A549 treated with DMSO at 1 μM for 4 hours (cell line): ENCODE measurements around the gene AKAP8. TPM values are rescaled to one million over a fixed set of nuclear protein-coding genes. Genes with fewer than 3 reads are reported as not detected.

ENCODE experiments used
- total RNA-seq: library from RNA; stranded (reverse); fragments of 200-300 nt; extraction: Qiagen RNA extraction; gene quantifications from 5 replicates; pipeline ENCODE4 v1.2.3, GENCODE V29; 2022; ENCODE audit warnings: low read depth

The AKAP8 gene
- total RNA-seq: 15.7 to 20.3 TPM (median 18.1 TPM) in 5 replicates

DNA sequence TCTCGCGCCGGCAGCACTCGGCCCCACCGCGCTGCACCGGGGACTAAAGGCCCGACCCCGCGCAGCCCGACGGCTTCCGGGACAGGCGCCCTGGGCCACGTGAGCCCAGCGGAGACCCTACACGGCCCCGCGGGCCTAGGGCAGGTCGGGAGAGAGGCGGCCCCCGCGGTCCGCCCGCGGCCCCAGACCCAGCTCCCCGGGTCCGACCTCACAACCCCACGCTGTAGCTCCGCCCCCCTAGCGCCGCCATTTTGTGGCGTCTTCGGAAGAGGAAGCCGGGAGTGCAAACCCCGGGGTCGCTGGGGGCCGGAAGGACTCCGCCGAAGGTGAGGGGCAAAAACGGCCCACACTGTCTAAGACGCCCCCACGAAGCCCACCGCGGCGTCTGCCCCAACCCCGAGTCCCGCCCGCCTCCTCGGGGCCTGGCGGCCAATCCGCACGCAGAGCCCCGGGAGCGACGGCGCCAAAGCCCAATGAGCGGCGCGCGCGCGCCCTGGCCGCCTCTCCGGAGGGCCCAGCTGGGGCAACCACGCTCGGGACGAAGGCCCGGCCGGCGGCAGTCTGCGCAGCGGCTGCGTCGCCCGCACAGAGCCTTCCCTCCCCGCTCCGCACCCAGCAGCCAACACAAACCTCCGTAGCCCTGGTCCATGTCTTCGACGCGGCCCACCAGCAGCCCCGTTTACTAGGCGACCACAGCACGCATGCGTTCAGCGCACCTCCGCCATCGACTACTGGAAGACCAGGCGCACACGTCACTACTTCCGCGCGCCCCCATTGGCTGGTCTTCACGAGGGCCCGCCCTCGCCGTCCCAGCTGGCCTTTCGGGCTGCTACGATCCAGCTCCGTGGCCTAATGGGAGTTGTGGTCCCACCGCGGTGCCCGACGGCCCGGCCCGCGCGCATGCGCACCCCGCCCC lies at the start of gene AKAP8:
TSS of gene AKAP8 (minus strand) at position 705 of the 916 bp plus-strand sequence. CDS start at position 649, 56 bp downstream.

DNA sequence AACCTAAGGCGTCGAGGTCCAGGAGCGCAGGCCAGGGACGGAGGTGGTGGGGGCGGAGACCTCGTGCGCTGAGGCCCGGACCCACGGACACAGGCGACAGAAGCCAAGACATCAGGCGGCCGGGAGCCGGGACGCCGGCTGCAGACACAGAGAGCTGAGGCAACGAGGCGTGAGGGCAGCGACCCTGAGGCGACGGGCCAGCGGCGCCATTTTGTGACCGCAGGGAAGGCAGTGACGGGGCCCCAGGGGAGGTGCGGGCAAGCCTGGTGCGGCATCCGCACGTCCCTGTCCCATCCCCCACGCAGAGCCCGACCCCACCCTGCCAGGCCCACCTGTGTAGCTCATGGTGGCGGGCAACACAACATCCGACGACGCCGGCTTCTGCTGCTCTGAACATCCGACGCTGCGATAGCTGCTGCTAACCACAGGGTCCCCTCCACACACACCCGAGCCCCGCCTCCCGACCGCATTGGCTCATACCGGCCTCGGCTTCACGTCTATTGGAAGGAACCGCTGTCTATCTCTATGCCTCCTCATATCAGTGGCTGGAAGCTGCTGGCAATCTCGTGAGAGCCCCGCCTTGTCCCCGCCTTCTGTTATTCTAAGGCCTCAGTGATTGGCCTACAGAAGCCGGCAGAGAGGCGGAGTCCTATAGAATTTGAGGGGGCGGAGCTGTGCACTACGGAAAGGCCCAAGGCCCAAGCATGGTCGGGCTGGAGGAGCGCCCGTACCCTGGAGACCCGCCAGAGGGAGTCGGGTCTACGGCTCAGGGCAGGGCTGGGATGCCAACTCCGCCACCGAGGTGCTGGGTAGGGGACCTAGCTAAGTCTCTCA lies 39.2 kb upstream of the AKAP8 start, which contains the start of gene AKAP8L:
TSS of gene AKAP8L (minus strand) at position 410 of the 834 bp plus-strand sequence. CDS start at position 345, 65 bp downstream.

DNA sequence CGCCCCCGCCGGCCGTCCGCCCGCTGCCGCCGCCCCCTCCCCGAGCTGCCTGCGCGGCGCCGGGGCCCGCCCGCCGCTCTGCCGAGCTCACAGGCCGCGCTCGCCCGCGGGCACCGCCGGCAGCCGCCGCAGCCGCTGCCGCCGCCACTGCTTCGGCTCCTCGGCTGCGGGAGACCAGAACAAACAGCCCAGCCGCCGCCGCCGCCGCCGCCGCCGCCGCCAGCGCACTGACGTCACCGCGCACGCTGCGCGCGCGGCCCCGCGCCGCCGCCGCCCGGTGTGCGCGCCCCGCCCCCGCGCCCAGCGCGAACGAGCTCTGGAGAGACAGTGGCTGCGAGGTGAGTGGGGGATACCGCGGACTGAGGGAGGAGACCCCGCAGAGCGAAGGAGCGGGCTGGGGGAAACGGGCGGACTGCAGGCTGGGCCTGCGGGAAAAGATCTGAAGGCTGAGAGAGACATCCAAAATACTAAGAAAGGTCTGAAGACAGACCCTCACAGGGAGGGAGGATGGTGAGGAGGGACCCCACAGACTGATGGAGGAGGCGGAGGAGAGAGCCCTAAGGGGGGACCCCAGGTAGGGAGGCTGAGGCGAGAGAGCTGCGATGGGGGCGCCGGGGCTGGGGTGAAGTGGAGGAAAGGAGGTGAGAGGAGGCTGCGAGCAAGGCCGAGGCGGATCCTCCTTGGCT lies 47.1 kb downstream of the AKAP8 start, which contains the start of gene BRD4:
TSS of gene BRD4 (minus strand) at position 229 of the 686 bp plus-strand sequence. CDS start 59,440 bp downstream, outside the sequence.

Other genes with a start within 250 kb of the AKAP8 start
- gene NOTCH3, start 178.8 kb downstream of the AKAP8 start, total RNA-seq: 7.9 to 10.2 TPM (median 9.9 TPM) in 5 replicates
- gene EPHX3, start 147.3 kb downstream of the AKAP8 start, total RNA-seq: 0.05 to 0.10 TPM in 2 of 5 replicates, not detected in the others
- gene BRD4, start 47.2 kb downstream of the AKAP8 start, total RNA-seq: 24.2 to 33.9 TPM (median 29.9 TPM) in 5 replicates
- gene AKAP8L, start 39.2 kb upstream of the AKAP8 start, total RNA-seq: 34.8 to 41.9 TPM (median 38.5 TPM) in 5 replicates
- gene WIZ, start 70.2 kb upstream of the AKAP8 start, total RNA-seq: 15.5 to 24.5 TPM (median 22.0 TPM) in 5 replicates
- gene RASAL3, start 84.8 kb upstream of the AKAP8 start, total RNA-seq: 0.05 TPM in 1 of 5 replicates, not detected in the others
- 0.07 to 0.10 TPM in 2 of 5 replicates, not detected in the others for gene PGLYRP2, start 99.7 kb upstream of the AKAP8 start, total RNA-seq
- 0.04 to 0.08 TPM (median 0.08 TPM) in 5 replicates for gene CYP4F22, start 128.7 kb upstream of the AKAP8 start, total RNA-seq
- not detected in 5 replicates for gene CYP4F8, start 235.4 kb upstream of the AKAP8 start, total RNA-seq